ENCODE results near the gene TP53BP2. TPM values are rescaled to one million over a fixed set of nuclear protein-coding genes. Genes with fewer than 3 reads are reported as not detected.

The TP53BP2 gene
- total and polyA plus RNA-seq, 4 donors = 3.9 to 26.8 (median 13.0) TPM

DNA sequence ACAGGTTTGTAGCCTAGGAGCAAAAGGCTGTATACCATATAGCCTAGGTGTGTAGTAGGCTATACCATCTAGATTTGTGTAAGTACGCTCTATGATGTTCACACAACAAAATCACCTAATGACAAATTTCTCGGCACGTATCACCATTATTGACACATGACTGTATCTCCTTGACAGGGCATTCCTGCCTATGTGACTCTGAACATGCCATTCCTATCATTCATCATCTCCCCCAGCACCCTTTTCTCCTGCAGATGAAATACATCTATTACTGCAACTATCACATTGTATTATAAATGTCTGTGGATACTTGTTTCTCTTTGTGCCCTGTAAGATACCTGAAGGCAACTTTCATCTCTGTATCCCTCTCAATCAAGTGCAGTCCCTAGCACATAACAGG is 29.9 kb downstream of the TP53BP2 start (continued):
- no peak for TF ChIP-seq GABPA (IDR thresholded peaks at IDR 0.05 in 1 of 2, conservative IDR thresholded peaks at IDR 0.05 in 1 of 2)
- no peak for TF ChIP-seq HNF4A (conservative IDR thresholded peaks at IDR 0.05)

DNA sequence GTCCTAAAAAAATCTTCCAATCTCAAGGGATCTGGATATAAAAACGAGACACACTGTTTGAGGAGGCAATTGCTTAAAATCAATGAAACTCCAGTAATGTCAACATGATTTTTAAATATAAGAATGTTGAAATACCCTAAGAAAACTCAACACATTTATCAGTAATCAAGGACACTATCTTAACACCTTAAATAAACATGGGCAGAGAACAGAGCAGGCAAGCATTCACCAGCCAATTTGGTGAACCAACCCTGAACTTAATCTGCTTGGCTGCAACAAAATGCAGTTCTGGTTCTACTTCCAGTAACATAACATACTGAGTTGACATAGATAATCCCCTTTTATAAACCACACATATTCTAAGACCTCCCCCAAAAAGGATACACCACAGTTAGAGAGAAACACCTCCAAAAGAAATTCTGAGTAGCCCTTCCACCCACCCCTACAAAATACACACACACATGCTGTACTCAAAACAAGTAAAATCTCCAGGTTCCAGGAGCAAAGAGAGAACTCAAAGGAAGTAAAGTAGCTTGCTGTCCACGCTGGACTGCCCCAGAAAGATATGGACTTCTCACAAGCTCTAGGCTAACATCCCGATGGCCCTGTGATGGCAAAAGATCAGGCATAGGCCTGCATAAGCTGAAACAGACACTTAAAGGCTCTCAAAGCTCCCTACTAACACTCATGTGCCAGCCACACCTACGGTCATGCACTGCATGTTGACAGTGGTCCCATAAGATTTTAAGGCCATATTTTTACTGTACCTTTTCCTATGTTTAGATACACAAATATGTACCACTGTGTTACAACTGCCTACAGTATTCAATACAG is 30.5 kb downstream of the TP53BP2 start:
- DNase-seq (ENCODE audit: low spot score) = no peak
- WGBS = 68% methylated on average over 4 of the region's 4 CpGs
- peaks cover 2 to 16% (median 13%) of the 10 kb centered on the region in 4 donors for H3K36me3 ChIP-seq (ENCODE audit: control insufficient read depth in 4 of 4, insufficient read depth in 3 of 4, low read depth in 1 of 4, low read length in 3 of 4)
- H3K9ac ChIP-seq (ENCODE audit: low read depth in 1 of 2, low read length in 2 of 2) = peak overlapping the region in 1 of 2 donors; percentile 1
- H3K4me1 ChIP-seq (ENCODE audit: control insufficient read depth in 4 of 4, insufficient read depth in 4 of 4, low read length in 3 of 4) = peaks cover 0 to 15% (median 10%) of the 10 kb centered on the region in 4 donors
- H3K4me3 ChIP-seq (ENCODE audit: low read depth in 1 of 3, low read length in 3 of 3) = no peak overlapping the region
- no peak overlapping the region for H3K27ac ChIP-seq (ENCODE audit: low read depth in 1 of 2, low read length in 2 of 2)
- peak; percentile 5 to 20 for TF ChIP-seq RAD21 (IDR thresholded peaks at IDR 0.05)
- no peak for TF ChIP-seq SP1 (IDR thresholded peaks at IDR 0.05)
- peak in 1 of 2 donors; percentile 34 for TF ChIP-seq JUND (IDR thresholded peaks at IDR 0.05)
- no peak for TF ChIP-seq YY1 (IDR thresholded peaks at IDR 0.05)
- TF ChIP-seq HNF4A (conservative IDR thresholded peaks at IDR 0.05) = peak in 1 of 2 donors; percentile 40
- no peak for TF ChIP-seq TAF1 (conservative IDR thresholded peaks at IDR 0.05)
- TF ChIP-seq, protein P1, sequence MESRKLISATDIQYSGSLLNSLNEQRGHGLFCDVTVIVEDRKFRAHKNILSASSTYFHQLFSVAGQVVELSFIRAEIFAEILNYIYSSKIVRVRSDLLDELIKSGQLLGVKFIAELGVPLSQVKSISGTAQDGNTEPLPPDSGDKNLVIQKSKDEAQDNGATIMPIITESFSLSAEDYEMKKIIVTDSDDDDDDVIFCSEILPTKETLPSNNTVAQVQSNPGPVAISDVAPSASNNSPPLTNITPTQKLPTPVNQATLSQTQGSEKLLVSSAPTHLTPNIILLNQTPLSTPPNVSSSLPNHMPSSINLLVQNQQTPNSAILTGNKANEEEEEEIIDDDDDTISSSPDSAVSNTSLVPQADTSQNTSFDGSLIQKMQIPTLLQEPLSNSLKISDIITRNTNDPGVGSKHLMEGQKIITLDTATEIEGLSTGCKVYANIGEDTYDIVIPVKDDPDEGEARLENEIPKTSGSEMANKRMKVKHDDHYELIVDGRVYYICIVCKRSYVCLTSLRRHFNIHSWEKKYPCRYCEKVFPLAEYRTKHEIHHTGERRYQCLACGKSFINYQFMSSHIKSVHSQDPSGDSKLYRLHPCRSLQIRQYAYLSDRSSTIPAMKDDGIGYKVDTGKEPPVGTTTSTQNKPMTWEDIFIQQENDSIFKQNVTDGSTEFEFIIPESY (IDR thresholded peaks at IDR 0.05) = no peak
- TF ChIP-seq EGR1 (IDR thresholded peaks at IDR 0.05; ENCODE audit: low read depth in 2 of 2) = no peak
- TF ChIP-seq FOXA1 (IDR thresholded peaks at IDR 0.05) = peak; percentile 61
- TF ChIP-seq, protein P2, sequence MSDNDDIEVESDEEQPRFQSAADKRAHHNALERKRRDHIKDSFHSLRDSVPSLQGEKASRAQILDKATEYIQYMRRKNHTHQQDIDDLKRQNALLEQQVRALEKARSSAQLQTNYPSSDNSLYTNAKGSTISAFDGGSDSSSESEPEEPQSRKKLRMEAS (IDR thresholded peaks at IDR 0.05) = no peak
- TF ChIP-seq, protein P3, sequence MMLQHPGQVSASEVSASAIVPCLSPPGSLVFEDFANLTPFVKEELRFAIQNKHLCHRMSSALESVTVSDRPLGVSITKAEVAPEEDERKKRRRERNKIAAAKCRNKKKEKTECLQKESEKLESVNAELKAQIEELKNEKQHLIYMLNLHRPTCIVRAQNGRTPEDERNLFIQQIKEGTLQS (IDR thresholded peaks at IDR 0.05) = no peak
- peak; percentile 90 for TF ChIP-seq FOXA2 (IDR thresholded peaks at IDR 0.05)
- TF ChIP-seq, protein P4, sequence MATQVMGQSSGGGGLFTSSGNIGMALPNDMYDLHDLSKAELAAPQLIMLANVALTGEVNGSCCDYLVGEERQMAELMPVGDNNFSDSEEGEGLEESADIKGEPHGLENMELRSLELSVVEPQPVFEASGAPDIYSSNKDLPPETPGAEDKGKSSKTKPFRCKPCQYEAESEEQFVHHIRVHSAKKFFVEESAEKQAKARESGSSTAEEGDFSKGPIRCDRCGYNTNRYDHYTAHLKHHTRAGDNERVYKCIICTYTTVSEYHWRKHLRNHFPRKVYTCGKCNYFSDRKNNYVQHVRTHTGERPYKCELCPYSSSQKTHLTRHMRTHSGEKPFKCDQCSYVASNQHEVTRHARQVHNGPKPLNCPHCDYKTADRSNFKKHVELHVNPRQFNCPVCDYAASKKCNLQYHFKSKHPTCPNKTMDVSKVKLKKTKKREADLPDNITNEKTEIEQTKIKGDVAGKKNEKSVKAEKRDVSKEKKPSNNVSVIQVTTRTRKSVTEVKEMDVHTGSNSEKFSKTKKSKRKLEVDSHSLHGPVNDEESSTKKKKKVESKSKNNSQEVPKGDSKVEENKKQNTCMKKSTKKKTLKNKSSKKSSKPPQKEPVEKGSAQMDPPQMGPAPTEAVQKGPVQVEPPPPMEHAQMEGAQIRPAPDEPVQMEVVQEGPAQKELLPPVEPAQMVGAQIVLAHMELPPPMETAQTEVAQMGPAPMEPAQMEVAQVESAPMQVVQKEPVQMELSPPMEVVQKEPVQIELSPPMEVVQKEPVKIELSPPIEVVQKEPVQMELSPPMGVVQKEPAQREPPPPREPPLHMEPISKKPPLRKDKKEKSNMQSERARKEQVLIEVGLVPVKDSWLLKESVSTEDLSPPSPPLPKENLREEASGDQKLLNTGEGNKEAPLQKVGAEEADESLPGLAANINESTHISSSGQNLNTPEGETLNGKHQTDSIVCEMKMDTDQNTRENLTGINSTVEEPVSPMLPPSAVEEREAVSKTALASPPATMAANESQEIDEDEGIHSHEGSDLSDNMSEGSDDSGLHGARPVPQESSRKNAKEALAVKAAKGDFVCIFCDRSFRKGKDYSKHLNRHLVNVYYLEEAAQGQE (IDR thresholded peaks at IDR 0.05) = no peak
- TF ChIP-seq NR2F2 (IDR thresholded peaks at IDR 0.05) = no peak
- TF ChIP-seq GABPA (IDR thresholded peaks at IDR 0.05 in 1 of 2, conservative IDR thresholded peaks at IDR 0.05 in 1 of 2) = no peak
- peak in 1 of 2 donors; percentile 48 for TF ChIP-seq RXRA (IDR thresholded peaks at IDR 0.05)
- no peak for TF ChIP-seq HNF4G (IDR thresholded peaks at IDR 0.05)
- TF ChIP-seq, protein P5, sequence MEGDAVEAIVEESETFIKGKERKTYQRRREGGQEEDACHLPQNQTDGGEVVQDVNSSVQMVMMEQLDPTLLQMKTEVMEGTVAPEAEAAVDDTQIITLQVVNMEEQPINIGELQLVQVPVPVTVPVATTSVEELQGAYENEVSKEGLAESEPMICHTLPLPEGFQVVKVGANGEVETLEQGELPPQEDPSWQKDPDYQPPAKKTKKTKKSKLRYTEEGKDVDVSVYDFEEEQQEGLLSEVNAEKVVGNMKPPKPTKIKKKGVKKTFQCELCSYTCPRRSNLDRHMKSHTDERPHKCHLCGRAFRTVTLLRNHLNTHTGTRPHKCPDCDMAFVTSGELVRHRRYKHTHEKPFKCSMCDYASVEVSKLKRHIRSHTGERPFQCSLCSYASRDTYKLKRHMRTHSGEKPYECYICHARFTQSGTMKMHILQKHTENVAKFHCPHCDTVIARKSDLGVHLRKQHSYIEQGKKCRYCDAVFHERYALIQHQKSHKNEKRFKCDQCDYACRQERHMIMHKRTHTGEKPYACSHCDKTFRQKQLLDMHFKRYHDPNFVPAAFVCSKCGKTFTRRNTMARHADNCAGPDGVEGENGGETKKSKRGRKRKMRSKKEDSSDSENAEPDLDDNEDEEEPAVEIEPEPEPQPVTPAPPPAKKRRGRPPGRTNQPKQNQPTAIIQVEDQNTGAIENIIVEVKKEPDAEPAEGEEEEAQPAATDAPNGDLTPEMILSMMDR (IDR thresholded peaks at IDR 0.05; ENCODE audit: low read depth, low read length, missing input control) = no peak
- H3K9me3 ChIP-seq (ENCODE audit: control insufficient read depth in 4 of 4, low read length in 3 of 4) = no peaks in the 10 kb centered on the region
- no peaks in the 10 kb centered on the region for H3K27me3 ChIP-seq (ENCODE audit: control insufficient read depth in 4 of 4, insufficient read depth in 4 of 4, low read length in 3 of 4)

All from liver (tissue), 9 donors.